Mucosa of rectum (tissue), 2 donors: ENCODE measurements around the gene GABRA5.

Source experiments
- H3K27ac ChIP-seq, 2 donors: one replicate each; pipeline ENCODE4 v1.7.0; 2013; ENCODE audit warnings: inconsistent platforms in 2 of 2, low read depth in 2 of 2, low read length in 2 of 2
- H3K27me3 ChIP-seq, 2 donors: one replicate each; pipeline ENCODE4 v1.7.0; 2013; ENCODE audit warnings: low read length in 2 of 2; ENCODE audit not compliant: control insufficient read depth in 2 of 2, insufficient read depth in 2 of 2
- H3K36me3 ChIP-seq, 2 donors: one replicate each; pipeline ENCODE4 v1.7.0; 2013; ENCODE audit warnings: low read length in 2 of 2; ENCODE audit not compliant: control insufficient read depth in 2 of 2, insufficient read depth in 2 of 2
- H3K4me1 ChIP-seq, 2 donors: one replicate each; pipeline ENCODE4 v1.7.0; 2013; ENCODE audit warnings: low read length in 2 of 2, mild to moderate bottlenecking in 1 of 2; ENCODE audit not compliant: control insufficient read depth in 2 of 2, insufficient read depth in 2 of 2
- H3K4me3 ChIP-seq, 2 donors: one replicate each; pipeline ENCODE4 v1.7.0; 2013; ENCODE audit warnings: low read length in 2 of 2
- H3K9ac ChIP-seq, 2 donors: one replicate each; pipeline ENCODE4 v1.7.0; 2013; ENCODE audit warnings: low read length in 2 of 2, low read depth in 1 of 2, mild to moderate bottlenecking in 1 of 2
- H3K9me3 ChIP-seq, 2 donors: one replicate each; pipeline ENCODE4 v1.7.0; 2013; ENCODE audit warnings: low read length in 2 of 2; ENCODE audit not compliant: control insufficient read depth in 2 of 2
- donor health status: healthy.
- donor health status: Normal muscosa, but diverticular disease.

GABRA5 gene

GRCh38 chr15:26852980-26853379 is 13.9 kb upstream of the GABRA5 start:
- no peak overlapping the region for H3K9ac ChIP-seq
- no peak overlapping the region for H3K27ac ChIP-seq
- no peak overlapping the region for H3K4me3 ChIP-seq
- H3K27me3 ChIP-seq = no peaks in the 10 kb centered on the region
- H3K9me3 ChIP-seq = no peaks in the 10 kb centered on the region
- no peaks in the 10 kb centered on the region for H3K4me1 ChIP-seq
- no peaks in the 10 kb centered on the region for H3K36me3 ChIP-seq

- Histone ChIP-seq H3K27me3 (no peaks in the 10 kb centered on the region), H3K27ac (no peak overlapping the region), H3K4me3 (no peak overlapping the region), H3K9ac (no peak overlapping the region), H3K9me3 (no peaks in the 10 kb centered on the region), H3K36me3 (no peaks in the 10 kb centered on the region), H3K4me1 (no peaks in the 10 kb centered on the region)
Measured at GRCh38 chr15:26854435-26854834, 12.4 kb upstream of the GABRA5 start.

GRCh38 chr15:26864664-26865191 is 2.1 kb upstream of the GABRA5 start:
- Histone ChIP-seq H3K9ac (no peak overlapping the region), H3K36me3 (no peaks in the 10 kb centered on the region), H3K27me3 (no peaks in the 10 kb centered on the region), H3K4me1 (no peaks in the 10 kb centered on the region), H3K27ac (no peak overlapping the region), H3K4me3 (no peak overlapping the region), H3K9me3 (no peaks in the 10 kb centered on the region)

GRCh38 chr15:26867200-26868007 is 542 bp downstream of the GABRA5 start:
- H3K36me3 ChIP-seq = no peaks in the 10 kb centered on the region
- no peaks in the 10 kb centered on the region for H3K9me3 ChIP-seq
- no peak overlapping the region for H3K4me3 ChIP-seq
- no peaks in the 10 kb centered on the region for H3K4me1 ChIP-seq
- no peak overlapping the region for H3K27ac ChIP-seq
- no peak overlapping the region for H3K9ac ChIP-seq
- H3K27me3 ChIP-seq = no peaks in the 10 kb centered on the region

- Histone ChIP-seq H3K4me3 (no peak overlapping the region), H3K9me3 (no peaks in the 10 kb centered on the region), H3K36me3 (no peaks in the 10 kb centered on the region), H3K9ac (no peak overlapping the region), H3K4me1 (no peaks in the 10 kb centered on the region), H3K27me3 (no peaks in the 10 kb centered on the region), H3K27ac (no peak overlapping the region)
Measured at GRCh38 chr15:26868029-26868685, 1.3 kb downstream of the GABRA5 start.

- Histone ChIP-seq H3K9me3 (no peaks in the 10 kb centered on the region), H3K4me3 (no peak overlapping the region), H3K27me3 (no peaks in the 10 kb centered on the region), H3K9ac (no peak overlapping the region), H3K4me1 (no peaks in the 10 kb centered on the region), H3K27ac (no peak overlapping the region), H3K36me3 (no peaks in the 10 kb centered on the region)
Measured at GRCh38 chr15:26869628-26870027, 2.8 kb downstream of the GABRA5 start.

GRCh38 chr15:26870346-26870745 is 3.5 kb downstream of the GABRA5 start:
- Histone ChIP-seq H3K27me3 (no peaks in the 10 kb centered on the region), H3K9me3 (no peaks in the 10 kb centered on the region), H3K4me3 (no peak overlapping the region), H3K4me1 (no peaks in the 10 kb centered on the region), H3K36me3 (no peaks in the 10 kb centered on the region), H3K27ac (no peak overlapping the region), H3K9ac (no peak overlapping the region)

GRCh38 chr15:26872206-26872605 is 5.3 kb downstream of the GABRA5 start:
- Histone ChIP-seq H3K9ac (no peak overlapping the region), H3K27me3 (no peaks in the 10 kb centered on the region), H3K27ac (no peak overlapping the region), H3K36me3 (no peaks in the 10 kb centered on the region), H3K4me1 (no peaks in the 10 kb centered on the region), H3K9me3 (no peaks in the 10 kb centered on the region), H3K4me3 (no peak overlapping the region)

- no peaks in the 10 kb centered on the region for H3K9me3 ChIP-seq
- H3K4me1 ChIP-seq = no peaks in the 10 kb centered on the region
- H3K9ac ChIP-seq = no peak overlapping the region
- no peak overlapping the region for H3K4me3 ChIP-seq
- no peak overlapping the region for H3K27ac ChIP-seq
- H3K27me3 ChIP-seq = no peaks in the 10 kb centered on the region
- H3K36me3 ChIP-seq = no peaks in the 10 kb centered on the region
Measured at GRCh38 chr15:26873846-26874245, 7.0 kb downstream of the GABRA5 start.

- Histone ChIP-seq H3K36me3 (no peaks in the 10 kb centered on the region), H3K27me3 (no peaks in the 10 kb centered on the region), H3K4me1 (no peaks in the 10 kb centered on the region), H3K27ac (no peak overlapping the region), H3K4me3 (no peak overlapping the region), H3K9ac (no peak overlapping the region), H3K9me3 (no peaks in the 10 kb centered on the region)
Measured at GRCh38 chr15:26874774-26875475, 8.1 kb downstream of the GABRA5 start.
